Measurements from ENCODE around the gene ST6GALNAC2.

DNA sequence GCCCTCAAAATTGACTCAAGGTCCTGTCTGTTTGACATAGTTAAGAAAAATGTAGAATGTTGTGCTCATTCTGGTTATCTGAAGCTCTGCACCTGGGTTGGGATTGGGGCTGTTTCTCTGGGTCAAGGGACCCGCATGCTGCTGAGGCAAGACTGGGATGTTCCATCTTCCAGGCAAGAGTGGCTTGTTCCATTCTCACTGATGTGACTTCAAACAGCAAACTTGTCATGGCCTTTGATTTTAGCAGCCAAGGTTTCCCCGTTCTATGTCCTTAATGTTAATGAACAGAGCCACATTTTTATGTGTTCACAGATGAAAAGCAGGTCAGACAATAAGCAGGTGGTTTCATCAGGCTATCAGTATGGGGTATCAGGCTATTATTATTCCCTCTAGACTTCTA is 32.2 kb upstream of the ST6GALNAC2 start:
- TF ChIP-seq, protein P1, sequence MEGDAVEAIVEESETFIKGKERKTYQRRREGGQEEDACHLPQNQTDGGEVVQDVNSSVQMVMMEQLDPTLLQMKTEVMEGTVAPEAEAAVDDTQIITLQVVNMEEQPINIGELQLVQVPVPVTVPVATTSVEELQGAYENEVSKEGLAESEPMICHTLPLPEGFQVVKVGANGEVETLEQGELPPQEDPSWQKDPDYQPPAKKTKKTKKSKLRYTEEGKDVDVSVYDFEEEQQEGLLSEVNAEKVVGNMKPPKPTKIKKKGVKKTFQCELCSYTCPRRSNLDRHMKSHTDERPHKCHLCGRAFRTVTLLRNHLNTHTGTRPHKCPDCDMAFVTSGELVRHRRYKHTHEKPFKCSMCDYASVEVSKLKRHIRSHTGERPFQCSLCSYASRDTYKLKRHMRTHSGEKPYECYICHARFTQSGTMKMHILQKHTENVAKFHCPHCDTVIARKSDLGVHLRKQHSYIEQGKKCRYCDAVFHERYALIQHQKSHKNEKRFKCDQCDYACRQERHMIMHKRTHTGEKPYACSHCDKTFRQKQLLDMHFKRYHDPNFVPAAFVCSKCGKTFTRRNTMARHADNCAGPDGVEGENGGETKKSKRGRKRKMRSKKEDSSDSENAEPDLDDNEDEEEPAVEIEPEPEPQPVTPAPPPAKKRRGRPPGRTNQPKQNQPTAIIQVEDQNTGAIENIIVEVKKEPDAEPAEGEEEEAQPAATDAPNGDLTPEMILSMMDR (IDR thresholded peaks at IDR 0.05): no peak
- TF ChIP-seq POLR2A (IDR thresholded peaks at IDR 0.05): no peak
